ENCODE data around the gene CEBPZOS. TPM values are rescaled to one million over a fixed set of nuclear protein-coding genes. Genes with fewer than 3 reads are reported as not detected.

Gene CEBPZOS
- total RNA-seq = 26.6 TPM

GRCh38 chr2:37196320-37197195 is at the start of gene CEBPZOS:
Gene CEBPZOS (plus strand): TSS chr2:37196496. CDS start chr2:37199705, 3,209 bp downstream.

GRCh38 chr2:37156857-37157714 is 39.2 kb upstream of the CEBPZOS start, which contains the start of gene EIF2AK2:
Gene EIF2AK2 (minus strand): TSS chr2:37156980. CDS start chr2:37147806, 9,174 bp downstream.

GRCh38 chr2:37188570-37188969 is 7.7 kb upstream of the CEBPZOS start, which contains the start of gene SULT6B1:
Gene SULT6B1 (minus strand): TSS chr2:37188670. CDS start chr2:37188640, 30 bp downstream.

GRCh38 chr2:37231241-37232130 is 35.2 kb downstream of the CEBPZOS start, which contains the start of the genes CEBPZ and NDUFAF7:
Gene CEBPZ (minus strand): TSS chr2:37231596. CDS start chr2:37231567, 29 bp downstream.
Gene NDUFAF7 (plus strand): TSS chr2:37231658. CDS start chr2:37231706, 48 bp downstream.

Other genes with a start within 250 kb of the CEBPZOS start
- gene STRN, start 230.0 kb upstream of the CEBPZOS start, total RNA-seq = 38.5 TPM
- 137 TPM for gene HEATR5B, start 112.1 kb upstream of the CEBPZOS start, total RNA-seq
- 16.3 TPM for gene GPATCH11, start 112.0 kb upstream of the CEBPZOS start, total RNA-seq
- gene EIF2AK2, start 39.5 kb upstream of the CEBPZOS start, total RNA-seq = 53.5 TPM
- not detected for gene SULT6B1, start 7.8 kb upstream of the CEBPZOS start, total RNA-seq
- 49.5 TPM for gene CEBPZ, start 35.1 kb downstream of the CEBPZOS start, total RNA-seq
- 66.0 TPM for gene NDUFAF7, start 35.2 kb downstream of the CEBPZOS start, total RNA-seq
- gene PRKD3, start 128.3 kb downstream of the CEBPZOS start, total RNA-seq = 43.2 TPM
- gene QPCT, start 148.1 kb downstream of the CEBPZOS start, total RNA-seq = 10.3 TPM

Data from parietal lobe (tissue), 1 donor.